HEK293 (cell line): ENCODE data around the gene RANBP10.
A peak's percentile ranks its signal among the peaks of the same experiment; 100 is the strongest.

Experiments
- GLIS2 ChIP-seq: fragments of 450-650 bp; formaldehyde crosslinking; IDR thresholded peaks from 2 replicates; pipeline ENCODE4 v1.5.1; 2016; ENCODE audit warnings: missing biosample characterization, missing genetic modification characterization
- KLF1 ChIP-seq: fragments of 450-650 bp; formaldehyde crosslinking; IDR thresholded peaks from 2 replicates; pipeline ENCODE4 v1.5.1; 2016; ENCODE audit warnings: missing biosample characterization, missing genetic modification characterization
- KLF8 ChIP-seq: fragments of 450-650 bp; formaldehyde crosslinking; IDR thresholded peaks from 2 replicates; pipeline ENCODE4 v1.5.1; 2016; ENCODE audit warnings: missing biosample characterization, missing genetic modification characterization
- MEIS1 ChIP-seq: sonication (generic); formaldehyde crosslinking; IDR thresholded peaks from 2 replicates; pipeline ENCODE4 v1.8.1; 2022; ENCODE audit warnings: missing genetic modification reagents, mild to moderate bottlenecking, borderline replicate concordance
- MYNN ChIP-seq: fragments of 450-650 bp; formaldehyde crosslinking; IDR thresholded peaks from 2 replicates; pipeline ENCODE4 v1.5.1; 2016; ENCODE audit warnings: missing biosample characterization, missing genetic modification characterization, borderline replicate concordance
- SALL2 ChIP-seq: fragments of 450-650 bp; formaldehyde crosslinking; IDR thresholded peaks from 2 replicates; pipeline ENCODE4 v1.5.0; 2017; ENCODE audit warnings: missing biosample characterization, mild to moderate bottlenecking, missing genetic modification characterization, borderline replicate concordance
- SETDB1 ChIP-seq: IDR thresholded peaks from one replicate; pipeline ENCODE4 v1.6.1; 2017; ENCODE audit warnings: mild to moderate bottlenecking, low read length, moderate library complexity, mixed read lengths; ENCODE audit not compliant: insufficient read length
- SP2 ChIP-seq: fragments of 450-650 bp; formaldehyde crosslinking; IDR thresholded peaks from 2 replicates; pipeline ENCODE4 v1.5.1; 2016; ENCODE audit warnings: missing biosample characterization, missing genetic modification characterization
- ZBTB1 ChIP-seq: fragments of 450-650 bp; formaldehyde crosslinking; IDR thresholded peaks from 2 replicates; pipeline ENCODE4 v1.5.1; 2016; ENCODE audit warnings: missing biosample characterization, missing genetic modification characterization
- ZBTB17 ChIP-seq: fragments of 450-650 bp; formaldehyde crosslinking; IDR thresholded peaks from 2 replicates; pipeline ENCODE4 v1.5.1; 2016; ENCODE audit warnings: missing biosample characterization, missing genetic modification characterization
- ZBTB44 ChIP-seq: fragments of 450-650 bp; IDR thresholded peaks from 2 replicates; pipeline ENCODE4 v1.5.1; 2018; ENCODE audit warnings: missing biosample characterization, mild to moderate bottlenecking, missing genetic modification characterization
- ZFP69B ChIP-seq: fragments of 450-650 bp; formaldehyde crosslinking; IDR thresholded peaks from 2 replicates; pipeline ENCODE4 v1.5.1; 2016; ENCODE audit warnings: missing biosample characterization, missing genetic modification characterization
- ZNF10 ChIP-seq: fragments of 450-650 bp; formaldehyde crosslinking; IDR thresholded peaks from 2 replicates; pipeline ENCODE4 v1.5.1; 2017; ENCODE audit warnings: missing biosample characterization, missing genetic modification characterization
- ZNF138 ChIP-seq: fragments of 450-650 bp; formaldehyde crosslinking; IDR thresholded peaks from 2 replicates; pipeline ENCODE4 v1.5.1; 2016; ENCODE audit warnings: missing biosample characterization, missing genetic modification characterization, borderline replicate concordance
- ZNF16 ChIP-seq: fragments of 450-650 bp; formaldehyde crosslinking; IDR thresholded peaks from 2 replicates; pipeline ENCODE4 v1.5.1; 2016; ENCODE audit warnings: low read depth, missing biosample characterization, missing genetic modification characterization
- ZNF175 ChIP-seq: fragments of 450-650 bp; formaldehyde crosslinking; IDR thresholded peaks from 2 replicates; pipeline ENCODE4 v1.5.1; 2016; ENCODE audit warnings: missing biosample characterization, missing genetic modification characterization
- ZNF24 ChIP-seq: fragments of 450-650 bp; formaldehyde crosslinking; IDR thresholded peaks from 2 replicates; pipeline ENCODE4 v1.5.1; 2016; ENCODE audit warnings: missing biosample characterization, missing genetic modification characterization
- ZNF302 ChIP-seq: fragments of 450-650 bp; formaldehyde crosslinking; IDR thresholded peaks from 2 replicates; pipeline ENCODE4 v1.5.1; 2016; ENCODE audit warnings: missing biosample characterization, missing genetic modification characterization, low read depth
- ZNF350 ChIP-seq: fragments of 450-650 bp; formaldehyde crosslinking; IDR thresholded peaks from 2 replicates; pipeline ENCODE4 v1.5.0; 2017; ENCODE audit warnings: missing biosample characterization, mild to moderate bottlenecking, missing genetic modification characterization
- ZNF404 ChIP-seq: fragments of 450-650 bp; formaldehyde crosslinking; IDR thresholded peaks from 2 replicates; pipeline ENCODE4 v1.5.1; 2017; ENCODE audit warnings: missing biosample characterization, missing genetic modification characterization
- ZNF510 ChIP-seq: fragments of 450-650 bp; formaldehyde crosslinking; IDR thresholded peaks from 2 replicates; pipeline ENCODE4 v1.5.1; 2018; ENCODE audit warnings: mild to moderate bottlenecking, missing genetic modification characterization, missing biosample characterization; ENCODE audit not compliant: insufficient replicate concordance
- ZNF513 ChIP-seq: fragments of 450-650 bp; IDR thresholded peaks from 2 replicates; pipeline ENCODE4 v1.5.1; 2018; ENCODE audit warnings: missing biosample characterization, missing genetic modification characterization
- ZNF596 ChIP-seq: fragments of 450-650 bp; IDR thresholded peaks from 2 replicates; pipeline ENCODE4 v1.5.0; 2018; ENCODE audit warnings: missing biosample characterization, mild to moderate bottlenecking, missing genetic modification characterization, moderate library complexity
- ZNF677 ChIP-seq: fragments of 450-650 bp; IDR thresholded peaks from 2 replicates; pipeline ENCODE4 v1.5.0; 2018; ENCODE audit warnings: missing biosample characterization, mild to moderate bottlenecking, missing genetic modification characterization, moderate library complexity
- ZNF785 ChIP-seq: fragments of 450-650 bp; formaldehyde crosslinking; IDR thresholded peaks from 2 replicates; pipeline ENCODE4 v1.5.1; 2016; ENCODE audit warnings: missing biosample characterization, missing genetic modification characterization
- ZSCAN16 ChIP-seq: fragments of 450-650 bp; formaldehyde crosslinking; IDR thresholded peaks from 2 replicates; pipeline ENCODE4 v1.5.1; 2016; ENCODE audit warnings: missing biosample characterization, missing genetic modification characterization
- ZSCAN30 ChIP-seq: fragments of 450-650 bp; IDR thresholded peaks from 2 replicates; pipeline ENCODE4 v1.5.1; 2018; ENCODE audit warnings: missing biosample characterization, mild to moderate bottlenecking, missing genetic modification characterization, moderate library complexity
- TF ChIP-seq, protein P1 (sequence below): fragments of 450-650 bp; formaldehyde crosslinking; IDR thresholded peaks from 2 replicates; pipeline ENCODE4 v1.5.1; 2016; ENCODE audit warnings: missing biosample characterization, missing genetic modification characterization
- TF ChIP-seq, protein P2 (sequence below): fragments of 450-650 bp; formaldehyde crosslinking; IDR thresholded peaks from 2 replicates; pipeline ENCODE4 v1.5.1; 2017; ENCODE audit warnings: missing biosample characterization, missing genetic modification characterization
- TF ChIP-seq, protein P3 (sequence below): fragments of 450-650 bp; formaldehyde crosslinking; IDR thresholded peaks from 2 replicates; pipeline ENCODE4 v1.5.1; 2017; ENCODE audit warnings: missing biosample characterization, mild to moderate bottlenecking, missing genetic modification characterization, moderate library complexity

The RANBP10 gene

DNA sequence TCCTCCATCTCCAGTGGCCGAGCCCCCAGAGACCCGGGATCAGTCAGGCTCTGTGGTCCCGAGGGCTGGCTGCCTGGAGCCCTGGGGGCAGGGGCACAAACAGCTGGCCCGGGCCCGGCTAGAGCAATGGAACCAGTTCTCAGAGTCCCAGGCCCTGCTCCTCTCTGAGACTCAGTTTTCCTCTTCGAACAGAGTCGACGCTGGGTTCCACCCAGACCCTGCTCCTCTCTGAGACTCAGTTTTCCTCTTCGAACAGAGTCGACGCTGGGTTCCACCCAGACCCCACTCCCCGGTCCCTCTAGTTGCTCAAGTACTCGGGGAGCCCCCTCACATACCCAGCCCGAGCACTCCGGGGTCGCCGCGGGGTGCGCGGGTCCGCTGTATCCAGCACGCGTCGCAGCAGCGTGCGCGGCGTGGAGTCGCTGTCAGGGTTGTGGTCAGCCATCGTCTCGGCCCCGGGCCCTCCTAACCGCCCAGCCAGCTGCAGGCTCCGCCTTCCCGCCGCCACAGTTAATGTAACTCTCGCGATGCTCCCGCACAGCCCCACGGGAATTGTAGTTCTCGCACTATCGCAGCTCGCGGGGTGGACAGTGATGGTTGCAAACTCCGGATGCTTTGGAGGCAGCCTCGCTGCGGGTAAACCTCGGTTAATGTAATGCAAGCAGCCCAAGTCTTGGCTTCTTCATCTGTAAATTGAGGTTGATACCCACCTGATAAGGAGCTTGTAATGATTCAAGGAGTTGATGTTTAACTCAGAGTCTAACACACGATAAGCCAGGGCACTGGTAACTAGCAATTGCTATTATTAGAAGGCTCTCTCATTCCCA is 27.3 kb upstream of the RANBP10 start (continued):
- TF ChIP-seq ZNF10: peak; percentile 38; the same call in 1 of the 2 replicates
- TF ChIP-seq ZNF785 (tag by site-specific recombination): no peak
- TF ChIP-seq KLF1: peak; percentile 20
- TF ChIP-seq ZNF350 (tag by site-specific recombination): no peak
- no peak for TF ChIP-seq SETDB1
- TF ChIP-seq, protein P1, sequence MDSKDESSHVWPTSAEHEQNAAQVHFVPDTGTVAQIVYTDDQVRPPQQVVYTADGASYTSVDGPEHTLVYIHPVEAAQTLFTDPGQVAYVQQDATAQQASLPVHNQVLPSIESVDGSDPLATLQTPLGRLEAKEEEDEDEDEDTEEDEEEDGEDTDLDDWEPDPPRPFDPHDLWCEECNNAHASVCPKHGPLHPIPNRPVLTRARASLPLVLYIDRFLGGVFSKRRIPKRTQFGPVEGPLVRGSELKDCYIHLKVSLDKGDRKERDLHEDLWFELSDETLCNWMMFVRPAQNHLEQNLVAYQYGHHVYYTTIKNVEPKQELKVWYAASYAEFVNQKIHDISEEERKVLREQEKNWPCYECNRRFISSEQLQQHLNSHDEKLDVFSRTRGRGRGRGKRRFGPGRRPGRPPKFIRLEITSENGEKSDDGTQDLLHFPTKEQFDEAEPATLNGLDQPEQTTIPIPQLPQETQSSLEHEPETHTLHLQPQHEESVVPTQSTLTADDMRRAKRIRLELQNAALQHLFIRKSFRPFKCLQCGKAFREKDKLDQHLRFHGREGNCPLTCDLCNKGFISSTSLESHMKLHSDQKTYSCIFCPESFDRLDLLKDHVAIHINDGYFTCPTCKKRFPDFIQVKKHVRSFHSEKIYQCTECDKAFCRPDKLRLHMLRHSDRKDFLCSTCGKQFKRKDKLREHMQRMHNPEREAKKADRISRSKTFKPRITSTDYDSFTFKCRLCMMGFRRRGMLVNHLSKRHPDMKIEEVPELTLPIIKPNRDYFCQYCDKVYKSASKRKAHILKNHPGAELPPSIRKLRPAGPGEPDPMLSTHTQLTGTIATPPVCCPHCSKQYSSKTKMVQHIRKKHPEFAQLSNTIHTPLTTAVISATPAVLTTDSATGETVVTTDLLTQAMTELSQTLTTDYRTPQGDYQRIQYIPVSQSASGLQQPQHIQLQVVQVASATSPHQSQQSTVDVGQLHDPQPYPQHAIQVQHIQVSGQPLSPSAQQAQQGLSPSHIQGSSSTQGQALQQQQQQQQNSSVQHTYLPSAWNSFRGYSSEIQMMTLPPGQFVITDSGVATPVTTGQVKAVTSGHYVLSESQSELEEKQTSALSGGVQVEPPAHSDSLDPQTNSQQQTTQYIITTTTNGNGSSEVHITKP: peak; percentile 38; the same call in 1 of the 2 replicates
- TF ChIP-seq ZSCAN30 (tag by site-specific recombination): no peak
- 0 out of 2 replicates have a peak, but pooled peaks have one; percentile 36 for TF ChIP-seq ZBTB44 (tag by site-specific recombination)
- TF ChIP-seq ZNF175 (tag by site-specific recombination): no peak
- TF ChIP-seq ZBTB1: no peak
- no peak for TF ChIP-seq GLIS2 (tag by site-specific recombination)
- TF ChIP-seq ZNF24: 0 out of 2 replicates have a peak, but pooled peaks have one; percentile 32
- no peak for TF ChIP-seq ZNF302 (tag by site-specific recombination)
- TF ChIP-seq ZNF677: no peak
- TF ChIP-seq KLF8 (tag by site-specific recombination): peak; percentile 74
- TF ChIP-seq ZNF510 (tag by site-specific recombination): no peak
- TF ChIP-seq ZNF16: no peak
- TF ChIP-seq ZBTB17 (tag by site-specific recombination): no peak
- TF ChIP-seq MEIS1 (CRISPR knock-in tag): no peak
- TF ChIP-seq ZNF596 (tag by site-specific recombination): no peak
- TF ChIP-seq ZFP69B: no peak
- no peak for TF ChIP-seq SALL2 (tag by site-specific recombination)
- TF ChIP-seq SP2 (tag by site-specific recombination): peak; percentile 50
- no peak for TF ChIP-seq ZNF404 (tag by site-specific recombination)
- no peak for TF ChIP-seq ZSCAN16 (tag by site-specific recombination)
- TF ChIP-seq, protein P2, sequence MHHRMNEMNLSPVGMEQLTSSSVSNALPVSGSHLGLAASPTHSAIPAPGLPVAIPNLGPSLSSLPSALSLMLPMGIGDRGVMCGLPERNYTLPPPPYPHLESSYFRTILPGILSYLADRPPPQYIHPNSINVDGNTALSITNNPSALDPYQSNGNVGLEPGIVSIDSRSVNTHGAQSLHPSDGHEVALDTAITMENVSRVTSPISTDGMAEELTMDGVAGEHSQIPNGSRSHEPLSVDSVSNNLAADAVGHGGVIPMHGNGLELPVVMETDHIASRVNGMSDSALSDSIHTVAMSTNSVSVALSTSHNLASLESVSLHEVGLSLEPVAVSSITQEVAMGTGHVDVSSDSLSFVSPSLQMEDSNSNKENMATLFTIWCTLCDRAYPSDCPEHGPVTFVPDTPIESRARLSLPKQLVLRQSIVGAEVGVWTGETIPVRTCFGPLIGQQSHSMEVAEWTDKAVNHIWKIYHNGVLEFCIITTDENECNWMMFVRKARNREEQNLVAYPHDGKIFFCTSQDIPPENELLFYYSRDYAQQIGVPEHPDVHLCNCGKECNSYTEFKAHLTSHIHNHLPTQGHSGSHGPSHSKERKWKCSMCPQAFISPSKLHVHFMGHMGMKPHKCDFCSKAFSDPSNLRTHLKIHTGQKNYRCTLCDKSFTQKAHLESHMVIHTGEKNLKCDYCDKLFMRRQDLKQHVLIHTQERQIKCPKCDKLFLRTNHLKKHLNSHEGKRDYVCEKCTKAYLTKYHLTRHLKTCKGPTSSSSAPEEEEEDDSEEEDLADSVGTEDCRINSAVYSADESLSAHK (tag by site-specific recombination): no peak
- TF ChIP-seq, protein P3, sequence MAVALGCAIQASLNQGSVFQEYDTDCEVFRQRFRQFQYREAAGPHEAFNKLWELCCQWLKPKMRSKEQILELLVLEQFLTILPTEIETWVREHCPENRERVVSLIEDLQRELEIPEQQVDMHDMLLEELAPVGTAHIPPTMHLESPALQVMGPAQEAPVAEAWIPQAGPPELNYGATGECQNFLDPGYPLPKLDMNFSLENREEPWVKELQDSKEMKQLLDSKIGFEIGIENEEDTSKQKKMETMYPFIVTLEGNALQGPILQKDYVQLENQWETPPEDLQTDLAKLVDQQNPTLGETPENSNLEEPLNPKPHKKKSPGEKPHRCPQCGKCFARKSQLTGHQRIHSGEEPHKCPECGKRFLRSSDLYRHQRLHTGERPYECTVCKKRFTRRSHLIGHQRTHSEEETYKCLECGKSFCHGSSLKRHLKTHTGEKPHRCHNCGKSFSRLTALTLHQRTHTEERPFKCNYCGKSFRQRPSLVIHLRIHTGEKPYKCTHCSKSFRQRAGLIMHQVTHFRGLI (tag by site-specific recombination): peak; percentile 45; the same call in 1 of the 2 replicates
- no peak for TF ChIP-seq MYNN (tag by site-specific recombination)
- TF ChIP-seq ZNF138 (tag by site-specific recombination): no peak
- no peak for TF ChIP-seq ZNF513 (tag by site-specific recombination)
